ENCODE measurements around the gene NAV1.

Gene NAV1

GRCh38 chr1:201545851-201546492 is 7.0 kb downstream of the NAV1 start:
- peak; percentile 63 for DNase-seq

- DNase-seq, result peak; percentile 32
These were observed 10.6 kb downstream of the NAV1 start for GRCh38 chr1:201549522-201549921.

- DNase-seq, result no peak
These were observed 12.2 kb downstream of the NAV1 start for GRCh38 chr1:201551096-201551495.

GRCh38 chr1:201551877-201552731 is 13.2 kb downstream of the NAV1 start:
- no peak for DNase-seq

GRCh38 chr1:201552941-201553351 is 14.0 kb downstream of the NAV1 start:
- DNase-seq, result peak; percentile 62

DNA sequence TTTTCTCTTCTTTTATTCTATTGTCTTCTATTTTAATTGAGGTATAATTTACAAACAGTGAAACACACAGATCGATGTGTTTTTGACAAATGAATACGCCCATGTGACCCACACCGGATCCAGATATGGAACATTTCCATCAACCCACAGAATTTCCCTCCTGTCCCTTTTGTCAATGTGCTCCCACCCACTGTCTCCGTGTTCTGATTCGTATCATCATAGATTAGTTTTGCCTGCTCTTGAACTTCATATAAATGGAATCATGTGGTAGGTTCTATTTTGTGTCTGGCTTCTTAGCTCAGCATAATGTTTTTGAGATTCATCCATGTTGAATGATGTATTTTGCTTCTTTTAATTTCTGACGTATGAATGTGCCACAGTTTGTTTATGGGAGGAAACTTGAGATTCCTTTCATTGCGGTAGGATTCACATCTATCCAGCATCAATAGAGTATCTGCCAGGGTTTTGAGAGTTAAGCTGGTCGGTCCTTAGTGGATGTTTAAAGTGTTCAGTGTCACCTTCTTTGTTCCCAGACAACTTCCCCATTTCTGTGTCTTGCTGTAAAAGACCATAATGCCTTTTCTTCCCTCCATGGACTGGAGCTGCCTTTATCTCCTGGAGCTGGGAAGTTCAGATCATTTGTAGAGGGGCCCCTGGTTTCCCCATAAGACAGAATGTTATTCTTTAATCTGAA is 14.7 kb downstream of the NAV1 start:
- DNase-seq, result peak; percentile 62

GRCh38 chr1:201554190-201554600 is 15.3 kb downstream of the NAV1 start:
- no peak for DNase-seq

- peak; percentile 70 for DNase-seq
These were observed 16.1 kb downstream of the NAV1 start for GRCh38 chr1:201554789-201555592.

DNA sequence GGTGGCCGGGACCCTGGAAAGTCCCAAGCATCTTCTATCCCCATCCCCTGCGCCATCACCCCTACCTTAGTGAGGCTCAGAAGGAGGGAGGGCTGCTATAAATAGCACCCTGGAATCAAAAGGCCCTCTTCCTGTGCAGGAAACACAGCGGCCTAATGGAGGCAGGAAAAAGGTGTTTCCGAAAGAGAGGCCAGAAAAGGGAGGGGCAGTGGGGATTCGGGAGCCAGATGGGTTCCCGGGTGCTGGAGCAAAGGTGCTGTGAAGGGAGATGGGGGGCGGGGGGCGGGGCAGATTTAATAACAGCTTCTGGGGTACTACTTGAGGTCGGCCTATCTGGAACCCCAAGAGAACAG is 16.6 kb downstream of the NAV1 start:
- no peak for DNase-seq

DNA sequence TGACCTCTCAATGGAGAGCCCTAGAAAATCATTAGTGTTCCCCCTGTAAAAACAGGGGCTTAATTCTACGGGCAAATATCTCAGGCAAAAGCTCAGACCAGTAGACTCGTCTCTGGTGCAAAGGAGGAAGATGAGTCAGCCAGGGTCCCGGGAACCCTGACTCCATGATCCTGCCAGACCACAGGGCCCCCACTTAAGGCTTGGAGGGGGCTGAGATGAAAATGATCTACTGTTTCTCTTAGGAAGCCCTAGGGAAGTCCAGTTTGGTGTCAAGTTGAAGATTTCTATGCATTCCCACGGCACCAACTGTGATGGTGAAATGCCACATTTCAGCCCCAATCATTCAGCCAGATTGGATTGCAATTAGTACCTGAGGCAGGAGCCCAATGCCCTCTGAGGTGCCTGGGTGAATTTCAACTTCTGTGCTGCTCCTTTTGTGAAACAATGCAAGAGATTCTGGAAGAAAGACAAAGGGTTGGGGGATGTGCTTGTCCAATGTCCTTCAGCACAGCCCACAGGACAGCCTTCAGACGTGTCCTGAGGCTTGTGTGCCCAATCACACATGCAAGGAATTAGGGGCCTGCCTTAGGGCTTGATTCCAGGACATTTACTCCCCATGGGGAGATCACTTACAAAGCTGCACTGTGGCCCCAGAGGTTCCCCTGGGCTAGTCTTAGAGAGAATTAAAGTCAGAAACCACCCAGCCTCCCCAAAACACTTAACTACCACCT is 18.1 kb downstream of the NAV1 start:
- no peak for DNase-seq

- DNase-seq, result no peak
These were observed 18.6 kb downstream of the NAV1 start for GRCh38 chr1:201557572-201557958.

DNA sequence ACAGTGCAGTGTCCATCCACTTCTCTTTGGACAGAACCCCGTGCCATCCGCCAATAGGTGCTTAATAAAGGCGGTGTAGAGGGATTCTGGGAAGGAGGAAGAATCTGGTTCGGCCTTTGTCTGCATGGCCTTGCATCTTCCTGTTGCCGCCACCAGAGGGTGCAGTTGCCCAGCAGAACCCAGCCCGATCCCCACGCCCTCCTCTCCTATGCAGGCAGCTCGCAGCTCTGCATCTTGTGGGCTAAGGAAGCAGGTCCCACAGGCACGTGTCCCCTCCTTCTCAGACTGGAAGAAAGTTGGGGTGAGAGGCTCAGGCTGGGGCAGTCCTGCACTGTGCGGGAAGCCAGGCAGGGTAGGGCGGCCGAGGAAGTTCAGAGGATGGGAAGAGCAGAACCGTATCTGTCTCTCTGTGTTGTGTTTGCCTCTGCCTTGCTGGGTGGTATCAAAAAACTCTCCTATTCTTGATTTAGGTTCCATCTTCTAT is 20.8 kb downstream of the NAV1 start:
- DNase-seq, result peak; percentile 82

DNA sequence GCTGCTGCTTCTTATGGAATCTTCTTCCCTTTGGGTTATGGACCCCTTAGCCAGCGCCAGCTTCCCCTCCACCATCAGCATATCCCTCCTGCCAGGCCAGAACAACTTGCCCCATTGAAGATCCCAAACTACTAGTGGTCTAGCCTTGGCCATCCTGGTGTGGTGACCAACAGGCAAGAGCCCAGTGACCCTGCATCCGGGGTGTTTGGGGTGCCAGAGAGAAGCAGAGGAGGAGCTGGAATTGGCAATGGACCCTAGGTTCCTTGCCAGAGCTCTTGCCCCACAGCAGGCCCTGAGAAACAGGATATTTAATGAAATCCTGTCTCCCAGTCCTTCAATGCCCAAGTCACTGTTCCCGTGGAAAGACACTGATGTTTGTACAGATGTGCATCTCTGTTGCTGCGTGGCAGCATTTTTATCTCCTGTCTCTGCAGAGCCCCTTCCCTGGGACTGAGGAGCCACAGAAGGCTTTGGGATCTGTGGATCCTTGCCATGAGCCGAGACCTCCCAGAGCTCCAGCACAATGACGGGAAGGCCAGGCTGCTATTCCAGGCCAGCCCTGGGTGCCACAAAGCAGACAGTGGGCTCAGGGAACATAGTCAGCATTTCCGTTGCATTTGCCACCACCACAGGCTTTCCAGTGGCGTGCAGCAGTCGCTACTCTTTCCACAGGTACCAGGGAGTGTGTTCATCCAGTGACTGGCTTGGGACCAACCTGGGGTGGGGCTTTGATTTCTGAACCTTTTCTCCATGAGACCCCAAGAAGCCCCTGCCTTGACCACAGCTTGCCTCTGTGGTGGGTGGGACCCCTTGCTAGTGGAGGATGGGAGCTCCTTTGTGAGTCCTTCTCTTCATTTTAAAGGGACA is 21.6 kb downstream of the NAV1 start:
- no peak for DNase-seq

GRCh38 chr1:201561195-201561564 is 22.3 kb downstream of the NAV1 start:
- DNase-seq, result no peak

DNA sequence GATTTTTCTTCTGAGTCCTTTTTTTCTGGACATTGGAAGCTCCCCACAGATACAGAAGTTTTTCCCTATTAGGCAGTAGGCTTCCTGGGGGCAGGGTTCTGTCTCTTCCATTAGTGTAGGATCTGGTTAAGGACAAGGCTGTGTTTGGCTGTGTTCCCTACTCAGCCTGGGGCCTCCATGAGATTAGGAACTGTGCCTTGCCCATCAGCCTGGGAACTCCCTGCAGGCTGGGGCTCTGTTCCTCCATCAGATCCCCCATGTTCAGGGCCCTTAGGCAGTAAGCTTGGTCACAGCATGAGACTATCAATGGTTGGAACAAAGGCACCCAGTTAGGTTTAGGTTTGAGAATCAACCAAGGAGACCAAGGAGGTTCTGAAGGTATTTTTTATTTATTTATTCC is 22.7 kb downstream of the NAV1 start:
- DNase-seq, result no peak

DNA sequence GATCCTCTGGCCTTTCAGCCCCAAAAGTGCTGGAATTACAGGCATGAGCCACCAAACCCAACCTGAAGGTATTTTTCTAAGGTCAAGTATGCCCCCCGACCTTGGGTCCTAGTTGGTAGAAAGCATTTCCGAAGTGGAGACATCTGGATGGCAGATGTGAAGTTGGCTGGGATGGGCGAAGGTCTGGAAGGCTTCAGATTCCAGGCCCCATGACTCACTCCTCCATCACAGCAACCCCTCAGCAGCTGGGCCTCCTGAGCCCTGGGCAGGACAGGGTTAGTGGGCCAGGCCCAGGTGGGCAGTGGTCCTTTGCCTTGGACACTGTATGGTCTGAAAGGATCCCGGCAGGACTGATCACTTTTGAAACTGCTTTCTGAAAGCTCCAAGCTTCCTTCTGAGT is 23.3 kb downstream of the NAV1 start:
- no peak for DNase-seq

GRCh38 chr1:201562659-201563405 is 23.9 kb downstream of the NAV1 start:
- no peak for DNase-seq

DNA sequence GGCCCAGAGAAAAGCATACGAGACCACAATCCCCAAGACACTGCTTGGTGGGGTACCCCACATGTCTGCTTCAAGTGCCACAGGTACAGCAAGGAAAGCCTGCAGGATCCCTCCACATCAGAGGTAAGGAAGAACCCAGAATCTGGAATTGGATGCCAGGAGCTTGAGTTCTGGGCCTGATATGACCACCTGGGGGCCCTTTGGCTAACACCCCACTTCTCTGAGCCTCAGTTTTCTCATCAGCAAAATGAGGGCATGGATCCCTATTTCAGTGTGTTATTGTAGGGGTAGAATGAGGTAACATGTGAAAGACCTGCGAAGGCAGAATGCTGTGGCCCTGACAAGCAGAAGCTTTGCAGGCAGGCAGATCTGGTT is 24.5 kb downstream of the NAV1 start:
- DNase-seq, result no peak

DNA sequence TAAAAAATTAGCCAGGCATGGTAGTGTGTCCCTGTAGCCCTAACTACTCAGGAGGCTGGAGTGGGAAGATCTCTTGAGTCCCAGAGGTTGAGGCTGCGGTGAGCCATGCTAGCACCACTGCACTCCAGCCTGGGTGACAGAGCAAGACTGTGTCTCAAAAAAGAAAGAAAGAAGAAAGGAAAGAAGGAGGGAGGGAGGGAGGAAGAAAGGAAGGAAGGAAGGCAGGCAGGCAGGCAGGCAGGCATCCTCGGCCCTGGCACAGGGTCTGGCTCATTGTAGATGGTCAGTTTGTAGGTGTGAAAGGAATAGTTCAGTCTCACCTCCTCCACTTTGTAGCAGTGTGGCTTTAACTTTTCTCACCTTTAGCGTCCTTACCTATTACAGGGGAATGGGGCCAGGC is 25.0 kb downstream of the NAV1 start:
- no peak for DNase-seq

- no peak for DNase-seq
These were observed 26.2 kb downstream of the NAV1 start for GRCh38 chr1:201565024-201565730.
